ENCODE data around the gene ST3GAL6.

GRCh38 chr3:98717584-98717983 lies 45.6 kb upstream of the ST3GAL6 start:
- TF ChIP-seq, protein P1, sequence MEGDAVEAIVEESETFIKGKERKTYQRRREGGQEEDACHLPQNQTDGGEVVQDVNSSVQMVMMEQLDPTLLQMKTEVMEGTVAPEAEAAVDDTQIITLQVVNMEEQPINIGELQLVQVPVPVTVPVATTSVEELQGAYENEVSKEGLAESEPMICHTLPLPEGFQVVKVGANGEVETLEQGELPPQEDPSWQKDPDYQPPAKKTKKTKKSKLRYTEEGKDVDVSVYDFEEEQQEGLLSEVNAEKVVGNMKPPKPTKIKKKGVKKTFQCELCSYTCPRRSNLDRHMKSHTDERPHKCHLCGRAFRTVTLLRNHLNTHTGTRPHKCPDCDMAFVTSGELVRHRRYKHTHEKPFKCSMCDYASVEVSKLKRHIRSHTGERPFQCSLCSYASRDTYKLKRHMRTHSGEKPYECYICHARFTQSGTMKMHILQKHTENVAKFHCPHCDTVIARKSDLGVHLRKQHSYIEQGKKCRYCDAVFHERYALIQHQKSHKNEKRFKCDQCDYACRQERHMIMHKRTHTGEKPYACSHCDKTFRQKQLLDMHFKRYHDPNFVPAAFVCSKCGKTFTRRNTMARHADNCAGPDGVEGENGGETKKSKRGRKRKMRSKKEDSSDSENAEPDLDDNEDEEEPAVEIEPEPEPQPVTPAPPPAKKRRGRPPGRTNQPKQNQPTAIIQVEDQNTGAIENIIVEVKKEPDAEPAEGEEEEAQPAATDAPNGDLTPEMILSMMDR (IDR thresholded peaks at IDR 0.05 in 4 of 5, conservative IDR thresholded peaks at IDR 0.05 in 1 of 5) = no peak
- TF ChIP-seq POLR2A (IDR thresholded peaks at IDR 0.05) = no peak

Data from gastrocnemius medialis (tissue), 4 donors.